ENCODE results near the gene LRP2.

Gene LRP2

GRCh38 chr2:169164311-169164710, 198.0 kb downstream of the LRP2 start:
- no peak for DNase-seq (ENCODE audit: low spot score)
- TF ChIP-seq CTCF (IDR thresholded peaks at IDR 0.05; ENCODE audit: borderline replicate concordance, control extremely low read depth, extremely low read depth, insufficient read depth, missing control alignments): no peak
- in situ Hi-C loops (cut with MboI; ENCODE audit: low sequenced_read_pairs, unreplicated experiment): no loop called here

GRCh38 chr2:169162613-169163012, 199.7 kb downstream of the LRP2 start:
- no peak for TF ChIP-seq CTCF (IDR thresholded peaks at IDR 0.05; ENCODE audit: borderline replicate concordance, control extremely low read depth, extremely low read depth, insufficient read depth, missing control alignments)
- in situ Hi-C loops (cut with MboI; ENCODE audit: low sequenced_read_pairs, unreplicated experiment): no loop called here
- no peak for DNase-seq (ENCODE audit: low spot score)

GRCh38 chr2:169160926-169161481, 201.3 kb downstream of the LRP2 start:
- in situ Hi-C loops (cut with MboI; ENCODE audit: low sequenced_read_pairs, unreplicated experiment): no loop called here
- no peak for DNase-seq (ENCODE audit: low spot score)
- TF ChIP-seq CTCF (IDR thresholded peaks at IDR 0.05; ENCODE audit: borderline replicate concordance, control extremely low read depth, extremely low read depth, insufficient read depth, missing control alignments): no peak

GRCh38 chr2:169159686-169160085, 202.6 kb downstream of the LRP2 start:
- DNase-seq (ENCODE audit: low spot score): no peak
- no peak for TF ChIP-seq CTCF (IDR thresholded peaks at IDR 0.05; ENCODE audit: borderline replicate concordance, control extremely low read depth, extremely low read depth, insufficient read depth, missing control alignments)
- in situ Hi-C loops (cut with MboI; ENCODE audit: low sequenced_read_pairs, unreplicated experiment): no loop called here

GRCh38 chr2:169158874-169159273, 203.5 kb downstream of the LRP2 start:
- TF ChIP-seq CTCF (IDR thresholded peaks at IDR 0.05; ENCODE audit: borderline replicate concordance, control extremely low read depth, extremely low read depth, insufficient read depth, missing control alignments): no peak
- in situ Hi-C loops (cut with MboI; ENCODE audit: low sequenced_read_pairs, unreplicated experiment): no loop called here
- no peak for DNase-seq (ENCODE audit: low spot score)

- in situ Hi-C loops (cut with MboI; ENCODE audit: low sequenced_read_pairs, unreplicated experiment): no loop called here
- no peak for TF ChIP-seq CTCF (IDR thresholded peaks at IDR 0.05; ENCODE audit: borderline replicate concordance, control extremely low read depth, extremely low read depth, insufficient read depth, missing control alignments)
- no peak for DNase-seq (ENCODE audit: low spot score)
Measured at GRCh38 chr2:169146220-169146619, 216.1 kb downstream of the LRP2 start.

GRCh38 chr2:169143998-169144397, 218.3 kb downstream of the LRP2 start:
- TF ChIP-seq CTCF (IDR thresholded peaks at IDR 0.05; ENCODE audit: borderline replicate concordance, control extremely low read depth, extremely low read depth, insufficient read depth, missing control alignments): no peak
- in situ Hi-C loops (cut with MboI; ENCODE audit: low sequenced_read_pairs, unreplicated experiment): no loop called here
- no peak for DNase-seq (ENCODE audit: low spot score)
